ENCODE results near the gene ATF1.

ATF1 gene

GRCh38 chr12:50763639-50764285 lies at the start of gene ATF1:
Gene ATF1 (plus strand): TSS chr12:50764101. CDS start chr12:50780146, 16,045 bp downstream.
- peak; percentile 71 for DNase-seq

GRCh38 chr12:50715174-50715573 lies 48.7 kb upstream of the ATF1 start:
- no peak for DNase-seq

GRCh38 chr12:50718760-50719159 lies 45.1 kb upstream of the ATF1 start:
- no peak for DNase-seq

GRCh38 chr12:50720085-50720484 lies 43.8 kb upstream of the ATF1 start:
- DNase-seq: no peak

- no peak for DNase-seq
Measured at GRCh38 chr12:50720501-50720900, 43.4 kb upstream of the ATF1 start.

- DNase-seq: no peak
Measured at GRCh38 chr12:50723865-50724264, 40.0 kb upstream of the ATF1 start.

GRCh38 chr12:50725011-50725942 lies 38.6 kb upstream of the ATF1 start:
- no peak for DNase-seq

- no peak for DNase-seq
Measured at GRCh38 chr12:50727466-50727865, 36.4 kb upstream of the ATF1 start.

- no peak for DNase-seq
Measured at GRCh38 chr12:50728417-50728816, 35.5 kb upstream of the ATF1 start.

GRCh38 chr12:50728841-50729240 lies 35.1 kb upstream of the ATF1 start:
- DNase-seq: no peak

GRCh38 chr12:50732591-50732990 lies 31.3 kb upstream of the ATF1 start:
- no peak for DNase-seq

GRCh38 chr12:50733706-50734105 lies 30.2 kb upstream of the ATF1 start:
- no peak for DNase-seq

GRCh38 chr12:50734409-50735263 lies 29.3 kb upstream of the ATF1 start:
- DNase-seq: no peak

GRCh38 chr12:50739611-50740010 lies 24.3 kb upstream of the ATF1 start:
- no peak for DNase-seq

GRCh38 chr12:50740307-50740706 lies 23.6 kb upstream of the ATF1 start:
- DNase-seq: no peak

GRCh38 chr12:50742776-50743175 lies 21.1 kb upstream of the ATF1 start:
- DNase-seq: no peak

GRCh38 chr12:50745861-50746260 lies 18.0 kb upstream of the ATF1 start:
- no peak for DNase-seq

- DNase-seq: no peak
Measured at GRCh38 chr12:50746431-50746830, 17.5 kb upstream of the ATF1 start.

GRCh38 chr12:50747817-50748216 lies 16.1 kb upstream of the ATF1 start:
- no peak for DNase-seq

- no peak for DNase-seq
Measured at GRCh38 chr12:50749459-50749882, 14.4 kb upstream of the ATF1 start.

GRCh38 chr12:50750366-50750765 lies 13.5 kb upstream of the ATF1 start:
- no peak for DNase-seq

- no peak for DNase-seq
Measured at GRCh38 chr12:50751948-50752721, 11.8 kb upstream of the ATF1 start.

All from NCI-H345 (cell line).